GM19099 (cell line): ENCODE measurements around the gene BAHD1.

ENCODE experiments used
- POLR2A ChIP-seq: IDR thresholded peaks from 3 replicates; pipeline ENCODE4 v1.6.1; 2011; ENCODE audit warnings: low read depth; ENCODE audit not compliant: insufficient read length; ENCODE audit errors: extremely low read depth

Gene BAHD1

GRCh38 chr15:40440743-40441564 is at the start of gene BAHD1:
Gene BAHD1 (plus strand): TSS chr15:40440953. CDS start chr15:40458465, 17,512 bp downstream.
- peak; percentile 62 for TF ChIP-seq POLR2A

DNA sequence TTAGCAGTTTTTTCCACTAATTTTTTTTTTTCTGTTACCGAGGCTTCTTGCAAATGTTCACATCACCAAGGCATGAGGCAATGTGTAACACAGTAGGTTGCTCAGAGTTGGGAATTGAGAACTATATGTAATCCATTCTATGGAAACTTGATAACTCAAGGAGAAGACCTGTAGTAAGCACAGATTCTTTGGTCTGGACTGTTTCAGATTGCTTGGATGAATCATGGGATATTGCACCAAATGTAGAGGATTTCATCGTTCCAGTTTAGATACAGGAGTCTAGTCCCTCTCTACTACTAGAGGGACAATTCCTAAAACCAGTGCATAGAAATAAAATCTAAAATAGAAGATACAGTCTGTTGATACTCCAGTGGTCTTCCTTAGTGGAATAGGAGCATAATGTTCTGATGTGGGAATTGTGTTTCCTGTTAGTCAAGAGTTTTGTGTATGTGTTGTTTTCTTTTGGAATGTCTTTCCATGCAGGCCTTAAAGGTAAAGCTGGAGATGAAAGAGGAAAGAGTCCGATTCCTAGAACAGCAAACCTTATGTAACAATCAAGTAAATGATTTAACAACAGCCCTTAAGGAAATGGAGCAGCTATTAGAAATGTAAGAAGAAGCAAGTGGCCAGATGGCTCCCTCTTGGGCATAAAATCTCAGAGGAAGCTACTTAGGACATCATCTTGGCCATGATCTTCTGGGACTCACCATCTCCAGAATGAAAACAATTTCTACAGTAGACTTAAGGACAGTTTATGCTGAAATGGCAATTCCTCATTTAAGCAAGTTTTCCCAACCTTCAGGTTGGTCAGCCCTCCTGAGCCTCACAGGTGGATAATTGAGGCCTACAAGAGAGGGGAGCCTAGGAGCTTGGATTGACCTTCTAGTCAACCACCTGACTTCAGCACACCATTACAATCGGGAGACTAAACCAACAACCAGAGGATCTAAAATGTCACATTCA is 47.5 kb upstream of the BAHD1 start:
- TF ChIP-seq POLR2A, result no peak

DNA sequence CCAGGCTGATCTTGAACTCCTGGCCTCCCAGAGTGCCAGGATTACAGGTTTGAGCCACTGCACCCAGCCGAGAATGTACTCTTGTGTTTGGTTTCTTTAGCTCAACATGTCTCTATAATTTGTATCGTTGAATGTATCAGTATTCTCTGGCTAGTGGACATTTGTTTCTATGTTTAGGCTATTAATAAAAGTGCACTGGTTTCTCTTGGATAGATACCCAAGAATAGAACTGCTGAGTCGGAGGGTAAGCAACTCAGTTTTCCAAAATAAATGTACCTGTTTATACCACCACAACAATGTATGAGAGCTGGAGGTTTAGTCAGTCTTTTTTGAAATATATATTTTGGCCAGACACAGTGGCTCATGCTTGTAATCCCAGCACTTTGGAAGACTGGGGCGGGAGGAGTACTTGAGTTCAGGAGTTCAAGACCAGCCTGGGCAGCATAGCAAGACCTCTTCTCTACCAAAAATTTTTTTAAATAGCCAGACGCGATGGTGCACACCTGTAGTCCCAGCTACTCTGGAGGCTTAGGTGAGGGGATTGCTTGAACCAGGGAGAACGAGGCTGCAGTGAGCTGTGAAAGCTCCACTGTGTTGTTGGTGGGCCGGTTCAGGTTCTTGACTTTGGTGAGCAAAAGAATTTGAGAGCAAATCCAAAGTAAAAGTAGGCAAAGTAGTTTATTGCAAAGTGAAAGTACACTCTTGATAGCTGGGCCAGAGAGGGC is 42.9 kb upstream of the BAHD1 start:
- TF ChIP-seq POLR2A, result no peak

DNA sequence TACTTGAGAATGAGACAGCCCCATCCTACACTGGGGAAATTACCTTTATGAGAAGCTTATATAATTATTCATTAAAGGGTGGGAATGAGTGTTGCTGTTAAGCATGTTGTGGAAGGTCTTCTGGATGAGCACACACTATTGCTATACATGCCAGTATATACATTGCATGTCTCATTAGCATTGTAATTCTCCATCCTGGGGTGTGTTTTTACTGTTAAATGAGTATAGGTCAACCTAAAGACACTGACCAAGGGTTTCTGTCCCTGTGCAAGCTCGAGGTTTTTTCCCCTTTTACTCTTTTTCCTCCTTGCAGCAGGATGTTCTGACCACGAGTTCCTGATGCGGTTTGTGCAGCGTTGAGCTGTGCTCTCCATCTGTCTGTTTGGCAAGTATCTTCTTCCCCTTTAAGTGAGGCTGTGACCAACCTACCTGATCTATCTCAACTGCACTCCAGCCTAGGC is 42.3 kb upstream of the BAHD1 start:
- no peak for TF ChIP-seq POLR2A

DNA sequence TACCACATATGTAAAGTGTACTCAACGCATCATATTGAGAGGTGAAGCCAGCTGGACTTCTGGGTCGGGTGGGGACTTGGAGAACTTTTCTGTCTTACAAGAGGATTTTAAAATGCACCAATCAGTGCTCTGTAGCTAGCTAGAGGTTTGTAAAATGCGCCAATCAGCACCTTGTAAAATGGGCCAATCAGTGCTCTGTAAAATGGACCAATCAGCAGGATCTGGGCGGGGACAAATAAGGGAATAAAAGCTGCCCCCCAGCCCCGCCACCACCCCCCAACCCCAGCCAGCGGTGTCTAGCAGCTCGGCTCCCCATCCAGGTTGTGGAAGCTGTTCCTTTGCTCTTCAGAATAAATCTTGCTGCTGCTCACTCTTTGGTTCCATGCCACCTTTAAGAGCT is 41.4 kb upstream of the BAHD1 start:
- TF ChIP-seq POLR2A, result no peak

GRCh38 chr15:40405501-40406381 is 35.0 kb upstream of the BAHD1 start, which contains the start of gene IVD:
Gene IVD (plus strand): TSS chr15:40405795. CDS start chr15:40405828, 33 bp downstream.
- peak; percentile 87 for TF ChIP-seq POLR2A

- TF ChIP-seq POLR2A, result no peak
These were observed 33.3 kb upstream of the BAHD1 start for GRCh38 chr15:40407330-40407990.

DNA sequence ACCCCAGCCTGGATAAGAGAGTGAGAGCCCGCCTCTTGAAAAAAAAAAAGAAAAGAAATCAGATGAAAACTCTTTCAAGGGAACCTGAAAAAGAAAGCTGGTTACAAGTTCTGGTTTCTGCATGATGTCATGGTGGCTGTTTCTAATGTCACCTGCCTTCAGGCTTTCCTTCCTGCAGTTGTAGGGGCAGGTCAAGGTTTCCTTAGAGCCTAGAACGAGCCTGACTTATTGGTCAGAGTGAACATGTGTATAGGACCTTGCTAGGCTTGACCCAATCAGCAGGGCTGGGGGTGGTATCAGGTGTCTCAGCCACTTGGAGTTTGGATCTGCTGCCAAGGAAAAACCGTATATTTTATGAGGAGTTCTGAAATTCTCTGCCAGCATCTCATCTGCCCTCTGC is 31.4 kb upstream of the BAHD1 start:
- TF ChIP-seq POLR2A, result no peak

- no peak for TF ChIP-seq POLR2A
These were observed 30.3 kb upstream of the BAHD1 start for GRCh38 chr15:40410476-40410875.

DNA sequence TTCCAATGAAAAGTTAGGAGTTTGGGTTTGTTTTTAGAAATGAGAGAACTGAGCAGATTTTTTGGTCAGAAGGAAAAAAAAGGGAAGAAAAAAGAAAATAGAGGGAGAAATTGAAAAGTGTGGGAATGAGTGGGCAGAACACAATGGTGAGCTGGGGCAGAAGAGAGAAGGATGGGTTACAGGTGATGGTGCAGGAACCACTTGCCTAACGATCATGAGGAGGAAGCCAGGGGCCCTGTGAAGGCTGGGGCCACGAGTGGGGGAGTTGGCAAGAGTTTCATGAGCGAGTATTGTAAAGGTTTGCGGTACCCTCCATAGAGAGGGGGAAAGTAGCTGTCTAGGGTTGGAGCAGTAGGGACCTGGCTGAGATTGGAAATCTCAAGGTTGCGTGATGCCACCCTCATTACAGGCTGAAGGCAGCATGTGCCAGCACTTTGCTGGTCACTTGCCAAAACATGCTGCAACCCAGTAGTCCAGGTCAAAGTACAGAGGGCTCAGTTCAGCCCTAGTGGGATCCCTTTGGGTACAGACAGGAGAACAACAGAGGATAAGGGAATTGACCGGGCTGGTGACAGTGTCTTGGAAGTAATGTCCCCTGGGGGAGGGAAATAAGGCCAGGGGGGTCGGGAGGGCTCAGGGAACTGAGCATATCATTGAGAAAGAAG is 28.5 kb upstream of the BAHD1 start:
- TF ChIP-seq POLR2A, result no peak

- TF ChIP-seq POLR2A, result no peak
These were observed 27.7 kb upstream of the BAHD1 start for GRCh38 chr15:40413036-40413435.

- TF ChIP-seq POLR2A, result no peak
These were observed 25.9 kb upstream of the BAHD1 start for GRCh38 chr15:40414816-40415215.

GRCh38 chr15:40415226-40415625 is 25.5 kb upstream of the BAHD1 start:
- TF ChIP-seq POLR2A, result no peak
